GM21717 (cell line): ENCODE data around the gene MTCH1.
"Not testable (repeated sequence)": the region's sequence is repeated elsewhere in the genome, so short reads cannot be mapped to it uniquely, and the experiment has no call there.

Experiments used
- ATAC-seq: cut with Tn5 transposase; IDR thresholded peaks from one replicate; pipeline ENCODE4 v1.9.1; 2021; ENCODE audit warnings: mild to moderate bottlenecking, moderate library complexity; ENCODE audit not compliant: unreplicated experiment

The MTCH1 gene

GRCh38 chr6:36955671-36956445 lies 30.1 kb downstream of the MTCH1 start:
- no peak for ATAC-seq

DNA sequence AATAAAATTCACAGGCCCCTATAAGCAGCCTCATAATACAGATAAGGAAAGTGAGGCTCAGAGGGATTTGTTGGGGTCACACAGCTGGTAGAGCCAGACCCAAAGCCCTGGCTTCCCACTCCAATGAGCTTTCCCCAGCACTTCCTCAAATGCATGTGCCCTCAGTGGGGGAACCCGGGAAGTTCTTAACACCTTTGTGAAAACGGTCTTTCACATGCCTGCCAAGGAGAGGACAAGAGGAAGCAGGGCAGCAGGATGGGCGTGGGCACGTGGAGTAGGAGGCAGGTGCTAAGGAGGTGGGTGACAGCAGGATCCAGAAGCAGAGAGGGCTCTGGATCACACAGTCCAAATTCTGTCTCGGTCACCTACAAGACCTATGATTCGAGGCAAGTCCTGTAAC lies 30.9 kb downstream of the MTCH1 start:
- ATAC-seq: no peak

DNA sequence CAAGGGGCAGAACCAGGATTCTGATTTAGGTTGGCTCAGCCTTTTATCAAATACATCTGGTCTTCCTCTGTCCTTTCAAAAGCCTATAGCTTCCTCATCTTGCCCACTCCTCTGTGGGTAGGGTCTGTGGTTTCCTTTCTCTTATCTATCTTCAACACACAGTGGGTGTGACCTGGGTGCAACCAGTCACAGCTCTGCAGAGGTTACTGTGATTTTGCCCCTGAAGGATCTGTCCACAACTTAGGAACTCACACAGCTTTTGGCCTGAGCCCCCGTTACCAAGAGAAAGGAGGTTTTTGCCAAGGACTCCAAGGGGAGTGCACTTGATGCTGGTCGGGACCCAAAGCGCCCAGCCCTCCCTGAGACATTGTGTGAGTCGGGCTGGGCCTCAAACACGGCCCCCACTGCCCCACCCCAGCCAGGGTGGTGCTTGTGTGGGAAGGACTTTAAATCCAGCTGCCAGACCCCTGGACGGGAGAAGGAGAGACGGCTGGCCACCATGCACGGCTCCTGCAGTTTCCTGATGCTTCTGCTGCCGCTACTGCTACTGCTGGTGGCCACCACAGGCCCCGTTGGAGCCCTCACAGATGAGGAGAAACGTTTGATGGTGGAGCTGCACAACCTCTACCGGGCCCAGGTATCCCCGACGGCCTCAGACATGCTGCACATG lies 31.6 kb downstream of the MTCH1 start, which contains the start of gene PI16:
Gene PI16 (plus strand): TSS at position 477 of the 670 bp plus-strand sequence. CDS start 23 bp downstream, at position 500.
- no peak for ATAC-seq

- ATAC-seq: no peak
Observed at GRCh38 chr6:36953931-36954261, 32.1 kb downstream of the MTCH1 start.

GRCh38 chr6:36949636-36950035 lies 36.4 kb downstream of the MTCH1 start:
- ATAC-seq: no peak

- not testable (repeated sequence) for ATAC-seq
Observed at GRCh38 chr6:36949076-36949475, 36.9 kb downstream of the MTCH1 start.

- no peak for ATAC-seq
Observed at GRCh38 chr6:36947570-36948351, 38.2 kb downstream of the MTCH1 start.

GRCh38 chr6:36946526-36946925 lies 39.5 kb downstream of the MTCH1 start:
- ATAC-seq: no peak

GRCh38 chr6:36945301-36945700 lies 40.7 kb downstream of the MTCH1 start:
- ATAC-seq: no peak

DNA sequence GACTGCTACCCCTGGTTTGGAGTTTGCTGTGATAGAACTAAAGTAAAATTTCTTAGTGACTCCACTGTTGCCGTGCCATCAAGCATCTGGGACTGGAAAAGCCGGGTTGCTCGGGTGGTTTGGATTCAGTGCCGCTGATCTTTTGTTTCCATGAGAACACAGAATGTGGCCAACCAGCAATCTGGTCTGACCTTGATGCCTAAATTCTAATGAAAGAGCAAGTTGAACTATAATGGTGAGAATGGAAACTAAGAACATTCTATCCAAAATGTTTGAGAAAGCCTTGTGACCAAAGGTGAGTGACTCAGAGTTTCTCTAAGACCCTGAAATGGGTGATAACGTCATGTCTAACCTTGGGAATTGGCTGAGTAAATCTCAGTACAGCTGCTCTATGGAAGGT lies 41.3 kb downstream of the MTCH1 start:
- no peak for ATAC-seq

GRCh38 chr6:36942329-36942728 lies 43.7 kb downstream of the MTCH1 start:
- not testable (repeated sequence) for ATAC-seq

DNA sequence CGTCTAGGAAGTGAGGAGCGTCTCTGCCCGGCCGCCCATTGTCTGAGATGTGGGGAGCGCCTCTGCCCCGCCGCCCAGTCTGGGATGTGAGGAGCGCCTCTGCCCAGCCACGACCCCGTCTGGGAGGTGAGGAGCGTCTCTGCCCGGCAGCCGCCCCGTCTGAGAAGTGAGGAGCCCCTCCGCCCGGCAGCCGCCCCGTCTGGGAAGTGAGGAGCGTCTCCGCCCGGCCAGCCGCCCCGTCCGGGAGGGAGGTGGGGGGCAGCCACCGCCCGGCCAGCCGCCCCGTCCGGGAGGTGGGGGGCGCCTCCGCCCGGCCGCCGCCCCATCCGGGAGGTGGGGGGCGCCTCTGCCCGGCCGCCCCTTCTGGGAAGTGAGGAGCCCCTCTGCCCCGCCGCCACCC lies 44.4 kb downstream of the MTCH1 start:
- ATAC-seq: not testable (repeated sequence)

GRCh38 chr6:36940027-36940426 lies 46.0 kb downstream of the MTCH1 start:
- ATAC-seq: no peak

- not testable (repeated sequence) for ATAC-seq
Observed at GRCh38 chr6:36939005-36939404, 47.0 kb downstream of the MTCH1 start.

GRCh38 chr6:36938536-36938935 lies 47.5 kb downstream of the MTCH1 start:
- ATAC-seq: no peak

DNA sequence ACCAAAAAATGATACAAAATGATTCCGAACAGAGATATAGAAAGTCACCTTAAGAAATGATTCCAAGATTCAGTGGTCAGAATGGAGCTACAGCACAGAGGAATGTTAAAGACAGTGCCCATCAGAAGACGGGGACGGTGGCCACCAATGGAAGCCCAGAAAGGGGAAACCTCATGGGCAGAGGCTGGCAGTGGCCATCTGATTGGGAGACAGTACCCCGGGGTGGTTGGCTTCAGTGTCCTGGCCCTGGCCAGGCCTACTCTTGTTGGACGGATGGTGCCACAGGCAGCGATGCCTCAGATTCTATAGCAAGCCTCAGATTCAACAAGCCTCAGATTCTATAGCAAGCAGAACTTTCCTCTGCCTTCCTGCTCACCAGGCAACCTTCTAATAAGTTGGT lies 48.1 kb downstream of the MTCH1 start:
- ATAC-seq: no peak

GRCh38 chr6:36936824-36937223 lies 49.2 kb downstream of the MTCH1 start:
- no peak for ATAC-seq

- ATAC-seq: no peak
Observed at GRCh38 chr6:36934901-36935300, 51.1 kb downstream of the MTCH1 start.

GRCh38 chr6:36933519-36933918 lies 52.5 kb downstream of the MTCH1 start:
- no peak for ATAC-seq

- ATAC-seq: no peak
Observed at GRCh38 chr6:36933102-36933501, 52.9 kb downstream of the MTCH1 start.

- no peak for ATAC-seq
Observed at GRCh38 chr6:36930483-36930882, 55.5 kb downstream of the MTCH1 start.

- no peak for ATAC-seq
Observed at GRCh38 chr6:36929607-36930006, 56.4 kb downstream of the MTCH1 start.
